PC-3 (cell line): Measurements from ENCODE around the gene SKA2.

ENCODE experiments used
- CTCF ChIP-seq: fragments of 300-600 bp; sonication (generic); conservative IDR thresholded peaks from 2 replicates; pipeline ENCODE4 v1.5.1; 2017; ENCODE audit warnings: antibody characterized with exemption, low read depth, mild to moderate bottlenecking, low read length
- EZH2 ChIP-seq: fragments of 300-600 bp; sonication (generic); IDR thresholded peaks from one replicate; pipeline ENCODE4 v1.6.1; 2017; ENCODE audit warnings: antibody characterized with exemption, mild to moderate bottlenecking, low read length; ENCODE audit not compliant: unreplicated experiment
- EZH2phosphoT487 ChIP-seq: fragments of 300-600 bp; sonication (generic); IDR thresholded peaks from 2 replicates; pipeline ENCODE4 v1.6.1; 2018; ENCODE audit warnings: mild to moderate bottlenecking, antibody characterized with exemption, low read length, borderline replicate concordance

GRCh38 chr17:59167571-59168001, 12.6 kb upstream of the SKA2 start:
- no peak for TF ChIP-seq EZH2
- no peak for TF ChIP-seq CTCF
- no peak for TF ChIP-seq EZH2phosphoT487
